MM.1S (cell line): Measurements from ENCODE around the gene ZNF462.

ENCODE experiments used
- CTCF ChIP-seq: fragments of 300-600 bp; sonication (generic); IDR thresholded peaks from 2 replicates; pipeline ENCODE4 v1.5.1; 2016; ENCODE audit warnings: antibody characterized with exemption, low read length, mixed read lengths
- EZH2phosphoT487 ChIP-seq: fragments of 300-600 bp; sonication (generic); IDR thresholded peaks from 2 replicates; pipeline ENCODE4 v1.6.1; 2018; ENCODE audit warnings: antibody characterized with exemption, low read length

GRCh38 chr9:106931466-106931865, 68.5 kb downstream of the ZNF462 start:
- no peak for TF ChIP-seq CTCF
- no peak for TF ChIP-seq EZH2phosphoT487
